Osteoblast (primary cell): ENCODE measurements around the gene PLEKHF1. TPM values are rescaled to one million over a fixed set of nuclear protein-coding genes. Genes with fewer than 3 reads are reported as not detected.
"Not testable (repeated sequence)": the region's sequence is repeated elsewhere in the genome, so short reads cannot be mapped to it uniquely, and the experiment has no call there.

Experiments used
- DNase-seq: peaks from one replicate; pipeline ENCODE4 v3.0.0; 2011; ENCODE audit warnings: low spot score, mixed read lengths; ENCODE audit not compliant: insufficient read length; ENCODE audit errors: missing footprints
- H2AFZ ChIP-seq: 2 replicates; pipeline ENCODE4 v1.6.0; 2011; ENCODE audit warnings: mild to moderate bottlenecking, low read length
- H3K27ac ChIP-seq: 2 replicates; pipeline ENCODE4 v1.5.1; 2011; ENCODE audit warnings: mild to moderate bottlenecking, low read depth, low read length, moderate library complexity
- H3K27me3 ChIP-seq: 2 replicates; pipeline ENCODE4 v1.6.0; 2012; ENCODE audit warnings: mild to moderate bottlenecking, control low read depth, inconsistent platforms, low read length, moderate library complexity; ENCODE audit not compliant: insufficient read depth
- H3K36me3 ChIP-seq: 2 replicates; pipeline ENCODE4 v1.5.1; 2011; ENCODE audit warnings: mild to moderate bottlenecking, low read length, control low read depth, moderate library complexity; ENCODE audit not compliant: insufficient read depth
- H3K4me1 ChIP-seq: 2 replicates; pipeline ENCODE4 v1.5.1; 2011; ENCODE audit warnings: mild to moderate bottlenecking, low read length, control low read depth, moderate library complexity; ENCODE audit not compliant: insufficient read depth
- H3K4me2 ChIP-seq: 2 replicates; pipeline ENCODE4 v1.6.0; 2011; ENCODE audit warnings: mild to moderate bottlenecking, low read length; ENCODE audit not compliant: insufficient read depth
- H3K4me3 ChIP-seq: fragments of 200-600 bp; sonication (generic); 3 replicates; pipeline ENCODE4 v1.5.1; 2012; ENCODE audit warnings: mild to moderate bottlenecking, low read length, inconsistent platforms; ENCODE audit not compliant: insufficient read depth
- H3K79me2 ChIP-seq: 2 replicates; pipeline ENCODE4 v1.6.0; 2012; ENCODE audit warnings: mild to moderate bottlenecking, low read length, control low read depth, inconsistent platforms; ENCODE audit not compliant: insufficient read depth
- H3K9me3 ChIP-seq: 2 replicates; pipeline ENCODE4 v1.5.1; 2011; ENCODE audit warnings: low read depth, low read length, control low read depth
- H4K20me1 ChIP-seq: 2 replicates; pipeline ENCODE4 v1.6.0; 2012; ENCODE audit warnings: mild to moderate bottlenecking, low read length, control low read depth; ENCODE audit not compliant: insufficient read depth
- CTCF ChIP-seq: IDR thresholded peaks from 2 replicates; pipeline ENCODE4 v1.5.1; 2011; ENCODE audit warnings: mild to moderate bottlenecking, low read depth, low read length, moderate library complexity; ENCODE audit errors: extremely low read depth
- total RNA-seq: library from RNA; depleted of rRNA; stranded (reverse); fragments of >200 nt; gene quantifications from 2 replicates; pipeline ENCODE4 v1.2.3, GENCODE V29; 2012

Gene PLEKHF1
- total RNA-seq, 1 donor = 106 TPM

- H3K4me2 ChIP-seq = no peak overlapping the region
- no peak overlapping the region for H3K27ac ChIP-seq
- no peaks in the 10 kb centered on the region for H3K27me3 ChIP-seq
- peaks cover 47% of the 10 kb centered on the region for H3K36me3 ChIP-seq
- H3K4me3 ChIP-seq = no peak overlapping the region
- no peak overlapping the region for H2AFZ ChIP-seq
- H4K20me1 ChIP-seq = peaks cover 18% of the 10 kb centered on the region
- H3K4me1 ChIP-seq = peaks cover 13% of the 10 kb centered on the region
- no peak for TF ChIP-seq CTCF
- H3K79me2 ChIP-seq = peaks cover 39% of the 10 kb centered on the region
- DNase-seq = peak; percentile 75
- no peaks in the 10 kb centered on the region for H3K9me3 ChIP-seq
Measured at GRCh38 chr19:29705706-29706105, 40.4 kb downstream of the PLEKHF1 start.

DNA sequence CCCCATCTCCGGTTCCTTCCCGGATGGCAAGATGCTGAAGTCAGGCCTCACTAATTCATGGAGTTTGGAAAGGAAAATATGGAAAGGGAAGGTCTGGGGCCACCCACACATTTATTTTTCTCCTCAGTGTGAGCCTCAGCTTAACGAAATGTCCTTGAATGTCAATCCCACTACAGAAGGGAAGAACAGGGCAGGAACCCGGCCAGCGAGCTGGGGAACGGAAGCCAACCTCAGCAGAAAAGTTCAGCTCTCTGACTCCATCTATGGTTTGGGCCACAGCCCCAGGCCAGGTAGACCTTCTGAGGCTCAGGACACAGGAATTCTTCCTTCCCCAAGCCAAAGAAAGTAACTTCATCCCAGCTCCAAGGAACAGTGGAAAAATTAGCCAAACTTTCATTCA lies 41.4 kb downstream of the PLEKHF1 start:
- peaks cover 18% of the 10 kb centered on the region for H4K20me1 ChIP-seq
- H3K4me1 ChIP-seq = peaks cover 13% of the 10 kb centered on the region
- peaks cover 46% of the 10 kb centered on the region for H3K79me2 ChIP-seq
- TF ChIP-seq CTCF = no peak
- no peak overlapping the region for H3K4me3 ChIP-seq
- no peak overlapping the region for H3K27ac ChIP-seq
- peaks cover 45% of the 10 kb centered on the region for H3K36me3 ChIP-seq
- no peak overlapping the region for H2AFZ ChIP-seq
- no peak overlapping the region for H3K4me2 ChIP-seq
- H3K9me3 ChIP-seq = no peaks in the 10 kb centered on the region
- no peak for DNase-seq
- no peaks in the 10 kb centered on the region for H3K27me3 ChIP-seq

DNA sequence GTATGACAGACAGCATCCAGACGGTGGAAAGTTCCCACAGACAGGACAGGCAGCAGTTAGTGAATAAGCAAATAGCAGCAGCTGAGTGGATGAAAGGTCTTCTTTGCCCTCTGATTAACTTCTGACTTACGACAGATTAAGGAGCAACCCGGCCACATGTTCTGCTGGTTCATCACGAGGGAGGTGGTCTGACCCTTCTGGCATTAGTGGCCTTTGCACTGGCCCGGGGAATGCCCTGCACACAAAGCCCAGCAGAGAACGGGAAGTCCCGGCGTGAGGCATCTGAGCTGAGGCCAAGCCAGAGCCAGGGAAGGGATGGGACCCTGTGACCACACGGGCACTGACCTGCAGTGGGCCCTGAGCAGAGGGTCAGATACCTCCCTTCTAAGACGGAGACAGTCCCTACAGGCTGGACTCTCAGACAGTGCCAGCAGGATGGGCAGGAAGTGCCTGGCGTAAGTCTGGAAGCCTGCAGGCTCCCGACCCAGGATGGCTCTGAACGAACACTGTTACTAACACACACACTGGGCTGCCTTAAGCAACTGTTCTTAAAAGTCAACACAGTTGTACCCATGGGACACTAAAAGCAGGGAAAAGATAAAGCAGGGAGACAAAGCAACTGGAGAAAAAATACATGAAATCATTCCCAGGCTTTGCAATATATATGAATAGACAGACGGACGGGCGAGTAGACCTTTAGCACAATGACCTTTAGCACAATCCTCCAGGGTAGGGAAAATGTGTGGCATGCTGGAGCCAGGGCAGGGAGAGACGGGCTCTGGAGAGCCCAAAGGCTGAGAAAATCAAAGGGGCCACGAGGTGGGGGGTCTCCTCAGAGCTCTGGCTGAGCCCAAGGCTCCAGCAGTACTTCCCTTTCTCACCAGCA lies 43.5 kb downstream of the PLEKHF1 start:
- Histone ChIP-seq H2AFZ (peak overlapping the region; percentile 40), H3K4me1 (peaks cover 16% of the 10 kb centered on the region), H4K20me1 (peaks cover 18% of the 10 kb centered on the region), H3K27me3 (no peaks in the 10 kb centered on the region), H3K4me2 (peak overlapping the region; percentile 64), H3K9me3 (no peaks in the 10 kb centered on the region), H3K27ac (peak overlapping the region; percentile 74), H3K4me3 (no peak overlapping the region), H3K79me2 (peaks cover 66% of the 10 kb centered on the region), H3K36me3 (peaks cover 31% of the 10 kb centered on the region)
- no peak for TF ChIP-seq CTCF
- DNase-seq = peak; percentile 84

DNA sequence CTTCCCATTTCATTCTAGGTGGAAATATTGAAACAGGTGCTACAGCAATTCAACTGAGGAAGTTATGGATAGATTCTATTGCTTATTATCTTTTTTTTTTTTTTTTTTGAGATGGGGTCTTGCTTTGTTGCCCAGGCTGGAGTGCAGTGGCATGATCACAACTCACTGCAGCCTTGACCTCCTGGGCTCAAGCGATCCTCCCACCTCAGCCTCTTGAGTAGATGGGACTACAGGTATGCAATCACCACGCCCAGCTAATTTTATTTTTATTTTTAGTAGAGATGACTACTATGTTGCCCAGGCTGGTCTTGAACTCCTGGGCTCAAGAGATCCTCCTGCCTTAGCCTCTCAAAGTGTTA lies 44.2 kb downstream of the PLEKHF1 start:
- not testable (repeated sequence) for DNase-seq, H3K9me3 ChIP-seq, H3K4me3 ChIP-seq, H3K27me3 ChIP-seq, H3K27ac ChIP-seq, H2AFZ ChIP-seq
- Histone ChIP-seq H3K4me2 (peak overlapping the region; percentile 64), H3K79me2 (peaks cover 73% of the 10 kb centered on the region), H4K20me1 (peaks cover 18% of the 10 kb centered on the region), H3K36me3 (peaks cover 29% of the 10 kb centered on the region), H3K4me1 (peaks cover 16% of the 10 kb centered on the region)
